HFFc6 (cell line): Measurements from ENCODE around the gene CABLES2. TPM values are rescaled to one million over a fixed set of nuclear protein-coding genes. Genes with fewer than 3 reads are reported as not detected.

ENCODE experiments used
- DNase-seq: peaks from one replicate; pipeline ENCODE4 v3.0.0-alpha.2; 2018
- H3K27ac Mint-ChIP-seq: 2 replicates; pipeline ENCODE4 v1.8.0; 2020; ENCODE audit warnings: mild to moderate bottlenecking, mixed read lengths
- H3K27me3 Mint-ChIP-seq: 2 replicates; pipeline ENCODE4 v1.8.0; 2021; ENCODE audit warnings: mild to moderate bottlenecking, moderate library complexity, mixed read lengths; ENCODE audit not compliant: insufficient read depth
- H3K36me3 Mint-ChIP-seq: 2 replicates; pipeline ENCODE4 v1.8.0; 2021; ENCODE audit warnings: low read depth, mixed read lengths
- H3K4me1 Mint-ChIP-seq: 2 replicates; pipeline ENCODE4 v1.8.0; 2020; ENCODE audit warnings: low read depth, mixed read lengths
- H3K4me3 Mint-ChIP-seq: 2 replicates; pipeline ENCODE4 v1.8.0; 2020; ENCODE audit warnings: mild to moderate bottlenecking, moderate library complexity, mixed read lengths
- H3K9me3 Mint-ChIP-seq: 2 replicates; pipeline ENCODE4 v1.8.0; 2020; ENCODE audit warnings: mild to moderate bottlenecking, mixed read lengths
- total RNA-seq, 6 experiments: library from RNA; stranded (reverse); fragmentation: NEBNext Ultra II Directional; extraction: Animal tissue kit (Norgen Biotek cat#: 25700); gene quantifications; 2 replicates in 1 of 6; 3 replicates in 5 of 6; pipeline ENCODE4 v1.2.3, GENCODE V29; 2021
- TF ChIP-seq, protein P1 (sequence below): fragments of 200-600 bp; sonication (generic); IDR thresholded peaks from 2 replicates; pipeline ENCODE4 v1.5.0; 2021; ENCODE audit warnings: antibody characterized with exemption, mild to moderate bottlenecking

The CABLES2 gene
- total RNA-seq, 6 experiments from 2014 or later: 4.9 to 7.0 (median 6.6) TPM

DNA sequence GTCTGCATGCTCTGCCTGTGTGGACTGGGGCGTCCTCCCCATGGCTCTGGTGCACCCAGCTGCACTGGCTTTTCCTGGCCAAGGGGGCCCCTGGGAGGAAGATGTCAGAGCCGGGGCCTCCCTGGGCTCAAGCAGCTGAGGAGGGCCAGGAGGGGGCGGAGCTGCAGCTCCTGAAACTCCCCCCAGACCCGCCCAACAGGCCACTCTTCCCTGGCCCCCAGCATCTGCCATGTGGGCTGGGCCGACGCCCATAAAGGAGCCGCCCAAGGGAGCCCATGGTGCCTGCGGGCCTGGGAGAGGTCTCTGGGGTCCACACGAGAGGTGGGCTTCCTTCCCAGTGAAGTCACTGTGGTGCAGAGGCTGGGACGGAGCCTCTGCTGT is 16.2 kb upstream of the CABLES2 start:
- Mint-ChIP-seq H3K27me3 (peaks cover 10% of the 10 kb centered on the region), H3K9me3 (no peaks in the 10 kb centered on the region), H3K4me1 (no peaks in the 10 kb centered on the region), H3K36me3 (no peaks in the 10 kb centered on the region), H3K4me3 (no peak overlapping the region), H3K27ac (no peak overlapping the region)
- no peak for DNase-seq
- TF ChIP-seq, protein P1, sequence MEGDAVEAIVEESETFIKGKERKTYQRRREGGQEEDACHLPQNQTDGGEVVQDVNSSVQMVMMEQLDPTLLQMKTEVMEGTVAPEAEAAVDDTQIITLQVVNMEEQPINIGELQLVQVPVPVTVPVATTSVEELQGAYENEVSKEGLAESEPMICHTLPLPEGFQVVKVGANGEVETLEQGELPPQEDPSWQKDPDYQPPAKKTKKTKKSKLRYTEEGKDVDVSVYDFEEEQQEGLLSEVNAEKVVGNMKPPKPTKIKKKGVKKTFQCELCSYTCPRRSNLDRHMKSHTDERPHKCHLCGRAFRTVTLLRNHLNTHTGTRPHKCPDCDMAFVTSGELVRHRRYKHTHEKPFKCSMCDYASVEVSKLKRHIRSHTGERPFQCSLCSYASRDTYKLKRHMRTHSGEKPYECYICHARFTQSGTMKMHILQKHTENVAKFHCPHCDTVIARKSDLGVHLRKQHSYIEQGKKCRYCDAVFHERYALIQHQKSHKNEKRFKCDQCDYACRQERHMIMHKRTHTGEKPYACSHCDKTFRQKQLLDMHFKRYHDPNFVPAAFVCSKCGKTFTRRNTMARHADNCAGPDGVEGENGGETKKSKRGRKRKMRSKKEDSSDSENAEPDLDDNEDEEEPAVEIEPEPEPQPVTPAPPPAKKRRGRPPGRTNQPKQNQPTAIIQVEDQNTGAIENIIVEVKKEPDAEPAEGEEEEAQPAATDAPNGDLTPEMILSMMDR: no peak

DNA sequence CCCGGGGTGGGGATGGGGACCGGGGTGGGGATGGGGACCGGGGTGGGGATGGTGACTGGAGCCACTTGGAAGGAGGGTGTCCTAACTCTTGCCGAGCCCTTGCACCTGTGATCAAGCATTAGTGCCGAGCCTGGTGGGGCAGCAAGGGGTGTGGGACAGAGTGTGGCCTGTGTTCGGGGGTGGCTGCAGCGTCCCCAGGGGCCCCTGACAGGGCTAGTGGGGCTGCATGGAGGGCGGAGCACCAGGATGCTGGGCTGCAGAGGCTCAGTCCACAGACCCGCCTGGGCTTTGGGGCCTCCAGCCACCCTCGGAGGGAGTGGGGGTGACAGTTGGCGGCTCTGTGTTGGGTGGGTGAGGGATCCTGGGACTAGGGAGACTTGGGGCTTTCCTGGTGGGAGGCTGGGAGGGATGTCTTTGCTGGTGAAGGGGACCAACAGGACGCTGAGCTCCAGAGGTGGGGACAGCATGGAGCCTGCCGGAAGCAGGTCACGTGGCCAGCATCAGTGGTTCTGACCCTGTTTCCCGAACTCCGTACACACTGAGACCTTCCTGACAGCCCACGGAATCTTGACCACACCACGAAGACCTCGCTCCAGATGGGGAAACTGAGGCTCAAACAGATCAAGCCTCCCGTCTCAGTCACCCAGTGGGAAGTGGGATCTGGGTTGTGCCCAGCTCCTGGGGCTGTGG is 15.7 kb upstream of the CABLES2 start:
- no peak overlapping the region for H3K4me3 Mint-ChIP-seq

DNA sequence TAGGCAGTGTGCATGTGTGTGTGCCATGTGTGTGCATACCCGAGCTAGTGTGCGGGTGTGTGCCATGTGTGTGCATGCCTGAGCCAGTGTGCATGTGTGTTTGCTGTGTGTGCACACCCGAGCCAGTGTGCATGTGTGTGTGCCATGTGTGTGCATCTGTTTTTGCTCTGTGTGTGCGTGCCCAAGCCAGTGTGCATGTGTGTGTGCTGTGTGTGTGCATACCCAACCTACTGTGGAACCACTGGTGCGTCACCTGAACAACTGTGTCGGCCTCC is 14.6 kb upstream of the CABLES2 start:
- Mint-ChIP-seq H3K27ac (no peak overlapping the region), H3K27me3 (peaks cover 11% of the 10 kb centered on the region), H3K4me3 (no peak overlapping the region), H3K36me3 (no peaks in the 10 kb centered on the region), H3K9me3 (no peaks in the 10 kb centered on the region), H3K4me1 (no peaks in the 10 kb centered on the region)
- DNase-seq: no peak
- TF ChIP-seq, protein P1: no peak

More for the DNA sequence above, 15.7 kb upstream of the CABLES2 start:
- Mint-ChIP-seq H3K36me3 (no peaks in the 10 kb centered on the region), H3K9me3 (no peaks in the 10 kb centered on the region), H3K4me1 (no peaks in the 10 kb centered on the region), H3K27ac (no peak overlapping the region), H3K27me3 (peaks cover 10% of the 10 kb centered on the region)
- no peak for DNase-seq
- TF ChIP-seq, protein P1: no peak

DNA sequence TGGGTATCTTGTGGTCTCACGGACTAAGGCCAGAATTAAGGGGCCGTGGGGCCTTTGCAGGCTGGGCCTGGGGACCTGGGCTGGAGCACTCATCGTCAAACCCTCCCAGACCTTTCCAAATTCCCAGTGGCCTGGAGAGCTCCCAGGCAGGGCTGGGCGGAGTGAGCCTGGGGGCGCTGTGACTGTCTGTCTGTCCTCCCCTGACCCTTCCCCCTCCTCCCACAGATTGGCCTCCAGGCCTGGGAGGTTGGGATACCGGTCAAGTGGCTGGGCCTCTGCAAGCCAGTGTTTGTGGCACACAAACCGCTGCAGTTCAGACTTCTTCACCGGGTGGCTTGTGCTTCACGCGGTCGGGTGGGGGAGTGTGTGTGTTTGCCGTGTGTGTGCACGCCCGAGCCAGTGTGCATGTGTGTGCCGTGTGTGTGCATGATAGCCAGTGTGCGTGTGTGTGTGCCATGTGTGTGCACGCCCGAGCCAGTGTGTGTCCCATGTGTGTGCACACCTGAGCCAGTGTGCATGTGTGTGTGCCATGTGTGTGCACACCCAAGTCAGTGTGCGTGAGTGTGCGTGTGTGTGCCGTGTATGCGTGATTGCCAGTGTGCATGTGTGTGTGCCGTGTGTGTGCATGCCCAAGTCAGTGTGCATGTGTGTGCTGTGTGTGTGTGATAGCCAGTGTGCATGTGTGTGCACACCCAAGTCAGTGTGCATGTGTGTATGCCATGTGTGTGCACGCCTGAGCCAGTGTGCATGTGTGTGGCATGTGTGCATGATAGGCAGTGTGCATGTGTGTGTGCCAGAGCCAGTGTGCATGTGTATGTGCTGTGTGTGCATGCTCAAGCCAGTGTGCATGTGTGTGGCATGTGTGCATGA is 14.0 kb upstream of the CABLES2 start:
- TF ChIP-seq, protein P1: no peak
- Mint-ChIP-seq H3K36me3 (no peaks in the 10 kb centered on the region), H3K4me1 (no peaks in the 10 kb centered on the region), H3K27me3 (peaks cover 11% of the 10 kb centered on the region), H3K4me3 (no peak overlapping the region), H3K27ac (no peak overlapping the region), H3K9me3 (no peaks in the 10 kb centered on the region)
- no peak for DNase-seq

DNA sequence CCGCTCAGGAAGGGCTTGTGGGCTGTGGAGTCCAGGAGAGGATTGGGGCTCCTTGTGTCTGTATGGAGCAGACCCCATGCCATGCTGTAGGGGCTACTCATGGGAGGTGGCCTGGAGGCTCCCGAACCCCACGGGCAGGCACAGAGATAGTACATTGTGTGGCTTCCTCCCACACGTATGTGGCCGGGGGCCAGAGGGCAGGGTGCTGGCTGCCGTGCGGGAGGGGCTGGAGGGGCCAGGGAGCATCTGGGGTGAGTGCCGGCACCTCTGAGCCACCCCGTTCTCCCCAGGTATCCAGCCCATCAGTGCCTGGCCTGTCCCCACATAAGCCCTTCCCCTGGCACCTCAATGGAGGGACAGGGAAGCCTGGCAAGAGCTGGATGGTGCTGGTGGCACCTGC is 12.7 kb upstream of the CABLES2 start:
- Mint-ChIP-seq H3K4me3 (no peak overlapping the region), H3K36me3 (no peaks in the 10 kb centered on the region), H3K4me1 (no peaks in the 10 kb centered on the region), H3K27ac (no peak overlapping the region), H3K9me3 (no peaks in the 10 kb centered on the region), H3K27me3 (peaks cover 7% of the 10 kb centered on the region)
- TF ChIP-seq, protein P1: no peak
- no peak for DNase-seq
